Astrocyte (in vitro differentiated cells and primary cell): Measurements from ENCODE around the gene MAP2K3.

Source experiments
- CTCF ChIP-seq: IDR thresholded peaks from 2 replicates; pipeline ENCODE4 v1.5.1; 2011; ENCODE audit warnings: low read depth, mild to moderate bottlenecking, inconsistent platforms, low read length, moderate library complexity; ENCODE audit not compliant: insufficient read depth
- EZH2 ChIP-seq: IDR thresholded peaks from 2 replicates; pipeline ENCODE4 v1.6.1; 2012; ENCODE audit warnings: mild to moderate bottlenecking, low read length, inconsistent platforms; ENCODE audit not compliant: insufficient read depth

GRCh38 chr17:21361020-21361809 lies 76.7 kb downstream of the MAP2K3 start:
- TF ChIP-seq CTCF (no peak), EZH2 (no peak)
